ENCODE data around the gene PRR15. TPM values are rescaled to one million over a fixed set of nuclear protein-coding genes. Genes with fewer than 3 reads are reported as not detected.

PRR15 gene
- total RNA-seq, 2 experiments from 2014 or later: not detected

GRCh38 chr7:29557954-29558353 is 5.7 kb upstream of the PRR15 start:
- Mint-ChIP-seq H3K36me3 (no peaks in the 10 kb centered on the region), H3K27me3 (peaks cover 50% of the 10 kb centered on the region), H3K9me3 (ENCODE audit: low read depth) (no peaks in the 10 kb centered on the region), H3K4me3 (no peak overlapping the region), H3K4me1 (peaks cover under 1% of the 10 kb centered on the region), H3K27ac (no peak overlapping the region)
- ATAC-seq (no peak), DNase-seq (no peak)
- CTCF ChIA-PET: no interaction called here

- Mint-ChIP-seq H3K27me3 (peaks cover 74% of the 10 kb centered on the region), H3K27ac (no peak overlapping the region), H3K9me3 (ENCODE audit: low read depth) (no peaks in the 10 kb centered on the region), H3K4me1 (peaks cover 21% of the 10 kb centered on the region), H3K36me3 (peaks cover 2% of the 10 kb centered on the region), H3K4me3 (no peak overlapping the region)
- CTCF ChIA-PET: interaction anchor here (0.6 kb wide), 1 partner anchor 9 kb away, joined by 3 read pairs; no protein-coding TSS in a partner anchor
- no peak for DNase-seq
- no peak for ATAC-seq
Measured at GRCh38 chr7:29561271-29561670, 2.4 kb upstream of the PRR15 start.

GRCh38 chr7:29562307-29562706 is 1.3 kb upstream of the PRR15 start:
- ATAC-seq: no peak
- Mint-ChIP-seq H3K4me3 (no peak overlapping the region), H3K4me1 (peaks cover 23% of the 10 kb centered on the region), H3K36me3 (peaks cover 2% of the 10 kb centered on the region), H3K9me3 (ENCODE audit: low read depth) (no peaks in the 10 kb centered on the region), H3K27me3 (peaks cover 83% of the 10 kb centered on the region), H3K27ac (no peak overlapping the region)
- no peak for DNase-seq
- CTCF ChIA-PET: no interaction called here

- CTCF ChIA-PET: no interaction called here
- ATAC-seq (no peak), DNase-seq (no peak)
- Mint-ChIP-seq H3K36me3 (peaks cover 2% of the 10 kb centered on the region), H3K27ac (peak overlapping the region; percentile 13), H3K9me3 (ENCODE audit: low read depth) (no peaks in the 10 kb centered on the region), H3K27me3 (peaks cover 86% of the 10 kb centered on the region), H3K4me1 (peaks cover 23% of the 10 kb centered on the region), H3K4me3 (peak overlapping the region; percentile 63)
Measured at GRCh38 chr7:29564496-29565223, 1.0 kb downstream of the PRR15 start.

- H3K4me1 Mint-ChIP-seq: peaks cover 23% of the 10 kb centered on the region
- CTCF ChIA-PET: no interaction called here
- DNase-seq (no peak), ATAC-seq (no peak)
- H3K27ac Mint-ChIP-seq: no peak overlapping the region
- H3K27me3 Mint-ChIP-seq: peaks cover 86% of the 10 kb centered on the region
- peak overlapping the region; percentile 63 for H3K4me3 Mint-ChIP-seq
- H3K9me3 Mint-ChIP-seq (ENCODE audit: low read depth): no peaks in the 10 kb centered on the region
- peaks cover 2% of the 10 kb centered on the region for H3K36me3 Mint-ChIP-seq
Measured at GRCh38 chr7:29565224-29565630, 1.6 kb downstream of the PRR15 start.

GRCh38 chr7:29565634-29565981 is 2.0 kb downstream of the PRR15 start:
- H3K27ac Mint-ChIP-seq: no peak overlapping the region
- peak overlapping the region; percentile 57 for H3K4me3 Mint-ChIP-seq
- ATAC-seq (no peak), DNase-seq (no peak)
- H3K9me3 Mint-ChIP-seq (ENCODE audit: low read depth): no peaks in the 10 kb centered on the region
- H3K27me3 Mint-ChIP-seq: peaks cover 86% of the 10 kb centered on the region
- peaks cover 23% of the 10 kb centered on the region for H3K4me1 Mint-ChIP-seq
- CTCF ChIA-PET: no interaction called here
- H3K36me3 Mint-ChIP-seq: peaks cover 2% of the 10 kb centered on the region

- CTCF ChIA-PET: no interaction called here
- Mint-ChIP-seq H3K9me3 (ENCODE audit: low read depth) (no peaks in the 10 kb centered on the region), H3K4me3 (peak overlapping the region; percentile 57), H3K27me3 (peaks cover 88% of the 10 kb centered on the region), H3K27ac (no peak overlapping the region), H3K4me1 (peaks cover 23% of the 10 kb centered on the region), H3K36me3 (peaks cover 2% of the 10 kb centered on the region)
- DNase-seq: no peak
- peak; percentile 37 for ATAC-seq
Measured at GRCh38 chr7:29565982-29566746, 2.5 kb downstream of the PRR15 start.

- no peak overlapping the region for H3K4me3 Mint-ChIP-seq
- CTCF ChIA-PET: no interaction called here
- ATAC-seq: no peak
Measured at GRCh38 chr7:29567174-29567573, 3.5 kb downstream of the PRR15 start.

GRCh38 chr7:29569648-29570047 is 6.0 kb downstream of the PRR15 start:
- DNase-seq: no peak
- H3K9me3 Mint-ChIP-seq (ENCODE audit: low read depth): no peaks in the 10 kb centered on the region
- CTCF ChIA-PET: no interaction called here
- peaks cover 78% of the 10 kb centered on the region for H3K27me3 Mint-ChIP-seq
- peaks cover 2% of the 10 kb centered on the region for H3K36me3 Mint-ChIP-seq
- ATAC-seq: no peak
- H3K4me3 Mint-ChIP-seq: no peak overlapping the region
- no peak overlapping the region for H3K27ac Mint-ChIP-seq
- H3K4me1 Mint-ChIP-seq: peaks cover 14% of the 10 kb centered on the region

More at GRCh38 chr7:29567174-29567573, 3.5 kb downstream of the PRR15 start:
- DNase-seq: no peak
- H3K36me3 Mint-ChIP-seq: peaks cover 2% of the 10 kb centered on the region
- peaks cover 23% of the 10 kb centered on the region for H3K4me1 Mint-ChIP-seq
- peaks cover 80% of the 10 kb centered on the region for H3K27me3 Mint-ChIP-seq
- H3K27ac Mint-ChIP-seq: no peak overlapping the region
- H3K9me3 Mint-ChIP-seq (ENCODE audit: low read depth): no peaks in the 10 kb centered on the region

- Mint-ChIP-seq H3K4me3 (no peak overlapping the region), H3K27ac (no peak overlapping the region), H3K36me3 (no peaks in the 10 kb centered on the region), H3K9me3 (ENCODE audit: low read depth) (peaks cover 7% of the 10 kb centered on the region), H3K27me3 (peaks cover 53% of the 10 kb centered on the region), H3K4me1 (no peaks in the 10 kb centered on the region)
- CTCF ChIA-PET: no interaction called here
- no peak for ATAC-seq
- DNase-seq: no peak
Measured at GRCh38 chr7:29572558-29572957, 8.9 kb downstream of the PRR15 start.

GRCh38 chr7:29573567-29573966 is 9.9 kb downstream of the PRR15 start:
- Mint-ChIP-seq H3K27me3 (peaks cover 42% of the 10 kb centered on the region), H3K27ac (no peak overlapping the region), H3K4me3 (no peak overlapping the region), H3K4me1 (no peaks in the 10 kb centered on the region), H3K36me3 (no peaks in the 10 kb centered on the region), H3K9me3 (ENCODE audit: low read depth) (peaks cover 7% of the 10 kb centered on the region)
- DNase-seq: no peak
- ATAC-seq: no peak
- CTCF ChIA-PET: no interaction called here

GRCh38 chr7:29574659-29575058 is 11.0 kb downstream of the PRR15 start:
- H3K4me1 Mint-ChIP-seq: no peaks in the 10 kb centered on the region
- no peaks in the 10 kb centered on the region for H3K36me3 Mint-ChIP-seq
- no peak overlapping the region for H3K27ac Mint-ChIP-seq
- DNase-seq (no peak), ATAC-seq (no peak)
- CTCF ChIA-PET: no interaction called here
- peaks cover 34% of the 10 kb centered on the region for H3K27me3 Mint-ChIP-seq
- H3K4me3 Mint-ChIP-seq: no peak overlapping the region
- H3K9me3 Mint-ChIP-seq (ENCODE audit: low read depth): peaks cover 7% of the 10 kb centered on the region

GRCh38 chr7:29587195-29587808 is 23.7 kb downstream of the PRR15 start:
- CTCF ChIA-PET: no interaction called here
- H3K4me3 Mint-ChIP-seq: no peak overlapping the region
- no peaks in the 10 kb centered on the region for H3K9me3 Mint-ChIP-seq (ENCODE audit: low read depth)

GRCh38 chr7:29588212-29588611 is 24.6 kb downstream of the PRR15 start:
- CTCF ChIA-PET: no interaction called here
- DNase-seq: no peak
- no peak for ATAC-seq
- Mint-ChIP-seq H3K4me3 (no peak overlapping the region), H3K36me3 (no peaks in the 10 kb centered on the region), H3K9me3 (ENCODE audit: low read depth) (no peaks in the 10 kb centered on the region), H3K27ac (no peak overlapping the region), H3K27me3 (no peaks in the 10 kb centered on the region), H3K4me1 (peaks cover 8% of the 10 kb centered on the region)

More at GRCh38 chr7:29587195-29587808, 23.7 kb downstream of the PRR15 start:
- Mint-ChIP-seq H3K4me1 (peaks cover 8% of the 10 kb centered on the region), H3K27me3 (no peaks in the 10 kb centered on the region), H3K36me3 (no peaks in the 10 kb centered on the region), H3K27ac (no peak overlapping the region)
- DNase-seq (no peak), ATAC-seq (no peak)
